HG03469 (cell line): ENCODE data around the gene COG2.
"Not testable (repeated sequence)": the region's sequence is repeated elsewhere in the genome, so short reads cannot be mapped to it uniquely, and the experiment has no call there.

ENCODE experiments used
- ATAC-seq: cut with Tn5 transposase; IDR thresholded peaks from one replicate; pipeline ENCODE4 v1.9.1; 2021; ENCODE audit warnings: mild to moderate bottlenecking, moderate library complexity, moderate number of reproducible peaks; ENCODE audit not compliant: unreplicated experiment

COG2 gene

DNA sequence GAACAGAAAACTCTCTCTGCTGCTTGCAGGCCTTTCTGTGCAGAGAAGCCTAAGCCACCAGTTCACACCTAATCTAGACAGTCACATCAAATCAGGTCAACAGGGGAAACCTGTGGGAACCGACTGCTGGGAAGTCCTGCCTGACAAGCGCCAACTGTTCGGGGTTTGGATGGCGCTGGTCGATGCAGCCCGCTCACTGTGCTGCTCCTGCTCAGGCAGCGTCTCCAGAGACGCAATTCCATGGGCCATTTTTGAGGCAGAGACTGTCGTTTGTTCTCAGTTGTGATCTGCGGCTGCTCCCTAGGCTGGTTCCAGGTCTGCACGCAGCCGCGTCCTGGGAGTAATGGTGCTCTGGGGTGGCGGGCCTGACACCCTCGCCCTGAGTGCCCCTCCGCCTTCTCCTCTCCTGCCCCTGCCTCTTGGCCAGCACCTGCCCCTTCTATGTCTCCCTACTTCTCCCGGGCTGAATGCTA is 70.2 kb downstream of the COG2 start:
- ATAC-seq, result no peak

DNA sequence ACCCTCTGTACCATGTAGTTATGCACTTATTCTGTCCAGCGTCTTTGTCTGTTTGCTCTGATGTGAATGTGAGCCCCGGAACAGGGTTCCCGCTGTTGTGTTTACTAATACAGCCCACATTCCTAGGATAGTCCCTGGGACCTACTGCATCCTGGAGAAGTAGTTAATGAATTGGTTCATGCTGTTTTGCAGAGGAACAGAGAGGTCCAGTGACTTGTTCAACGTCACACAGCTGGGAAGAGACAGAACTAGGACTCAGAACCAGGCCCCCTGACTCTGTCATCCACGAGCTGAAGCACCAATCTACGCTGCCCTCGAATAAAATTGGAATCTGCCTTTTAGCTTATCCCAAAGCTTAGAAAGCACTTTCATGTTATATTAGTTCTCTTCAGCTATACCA is 70.9 kb downstream of the COG2 start:
- no peak for ATAC-seq

DNA sequence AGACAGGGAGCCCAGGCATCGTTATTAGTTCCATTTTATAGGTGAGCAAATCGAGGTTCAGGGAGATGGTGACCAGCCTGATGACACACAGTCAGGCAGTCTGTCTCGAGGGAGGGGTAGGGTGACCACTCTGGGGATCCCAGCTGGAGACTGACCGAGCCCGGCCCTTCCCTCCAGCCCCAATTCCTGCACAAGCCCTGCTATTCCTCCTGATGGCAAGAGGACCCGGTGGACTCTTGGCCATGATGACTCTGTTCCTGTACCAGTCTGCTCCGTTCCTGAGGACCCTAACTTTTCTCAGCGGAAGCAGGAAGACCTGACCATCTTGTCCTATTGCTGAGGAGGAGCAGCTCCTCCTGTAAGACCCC is 71.2 kb downstream of the COG2 start:
- ATAC-seq, result no peak

- no peak for ATAC-seq
These were observed 71.9 kb downstream of the COG2 start, which contains the start of gene AGT for GRCh38 chr1:230713915-230714764. TSS of gene AGT (minus strand) at chr1:230714122. CDS start at chr1:230710823, 3,299 bp downstream.

- no peak for ATAC-seq
These were observed 73.2 kb downstream of the COG2 start for GRCh38 chr1:230715510-230715909.

GRCh38 chr1:230716453-230716852 is 74.2 kb downstream of the COG2 start:
- ATAC-seq, result not testable (repeated sequence)

GRCh38 chr1:230717251-230717650 is 75.0 kb downstream of the COG2 start:
- ATAC-seq, result no peak

GRCh38 chr1:230721849-230722522 is 79.7 kb downstream of the COG2 start:
- not testable (repeated sequence) for ATAC-seq

GRCh38 chr1:230725256-230726012 is 83.2 kb downstream of the COG2 start:
- no peak for ATAC-seq

GRCh38 chr1:230728710-230729392 is 86.6 kb downstream of the COG2 start:
- no peak for ATAC-seq

DNA sequence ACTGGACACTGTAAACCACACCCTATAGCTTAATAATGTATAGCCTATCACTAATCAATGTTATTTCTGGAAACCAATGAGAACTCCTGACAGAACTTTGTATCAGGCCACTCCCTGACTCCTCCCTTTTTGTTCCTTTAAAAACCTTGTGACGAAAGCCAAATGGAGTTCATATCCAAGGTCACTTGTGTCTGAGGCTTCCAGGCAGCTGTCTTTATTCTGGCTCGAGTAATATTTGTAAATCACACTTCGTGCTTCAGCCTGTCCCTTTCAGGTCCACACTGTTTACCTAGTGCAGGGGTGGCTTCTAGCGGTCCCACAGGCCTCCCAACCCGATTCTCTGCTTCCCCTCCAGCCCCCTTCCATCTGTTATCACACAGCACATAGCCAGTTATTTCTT is 88.7 kb downstream of the COG2 start:
- no peak for ATAC-seq

DNA sequence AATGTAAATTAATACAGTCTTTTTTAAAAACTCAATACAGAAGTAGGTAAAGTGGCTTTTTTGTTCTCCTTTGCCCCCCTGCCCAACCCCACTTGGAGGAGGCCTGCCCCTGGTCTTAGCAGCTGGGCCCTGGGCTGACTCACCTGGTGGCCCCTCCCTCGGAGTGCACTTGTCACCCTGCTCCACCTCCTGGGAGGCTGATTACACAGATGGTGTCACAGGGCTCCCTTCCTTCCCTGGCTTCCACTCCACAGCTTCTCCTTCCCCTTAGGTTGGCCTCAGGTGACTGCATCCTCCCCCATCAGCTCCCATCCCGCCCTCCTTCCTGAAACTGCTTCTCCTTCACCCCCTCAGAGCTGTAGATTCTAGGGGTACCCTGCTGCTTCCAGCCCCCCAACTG is 93.2 kb downstream of the COG2 start:
- no peak for ATAC-seq

- ATAC-seq, result no peak
These were observed 95.5 kb downstream of the COG2 start for GRCh38 chr1:230737622-230738262.

DNA sequence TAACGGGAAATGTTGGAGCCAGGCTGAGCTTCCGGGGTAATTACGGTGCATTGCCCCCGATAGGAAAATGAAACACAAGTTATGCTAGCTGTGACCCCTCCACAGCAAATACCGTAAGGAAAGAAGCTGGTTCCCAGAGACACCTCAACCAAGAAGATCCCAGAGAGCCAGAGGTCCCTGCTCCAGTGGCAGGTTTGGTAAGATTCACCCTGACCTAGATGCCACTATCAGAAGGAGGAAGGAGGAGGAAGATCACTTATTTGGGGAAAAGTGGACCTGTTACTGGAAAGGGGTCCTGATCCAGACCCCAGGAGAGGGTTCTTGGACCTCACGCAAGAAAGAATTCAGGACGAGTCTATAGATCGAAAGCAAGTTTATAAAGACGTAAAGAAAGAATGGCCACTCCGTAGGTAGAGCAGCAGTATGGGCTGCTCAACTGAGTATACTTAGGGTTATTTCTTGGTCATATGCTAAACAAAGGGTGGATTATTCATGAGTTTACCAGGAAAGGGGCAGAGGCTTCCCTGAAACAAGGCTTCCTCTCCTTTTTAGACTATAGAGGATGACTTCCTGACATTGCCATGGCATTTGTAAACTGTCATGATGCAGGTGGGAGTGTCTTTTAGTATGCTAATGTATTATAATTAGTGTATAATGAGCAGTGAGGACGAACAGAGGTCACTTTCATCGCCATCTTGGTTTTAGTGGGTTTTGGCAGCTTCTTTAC is 97.4 kb downstream of the COG2 start:
- ATAC-seq, result no peak
